Uterus (tissue), 4 donors: Measurements from ENCODE around the gene LCN6. TPM values are rescaled to one million over a fixed set of nuclear protein-coding genes. Genes with fewer than 3 reads are reported as not detected.

Experiments used
- DNase-seq, 2 donors: peaks; one replicate each; pipeline ENCODE4 v3.0.0-alpha.2; 2019 to 2020
- H3K27ac ChIP-seq, 2 donors: fragments of 200-600 bp; sonication (generic); 1 replicate in 1 of 2; 2 replicates in 1 of 2; pipeline ENCODE4 v1.5.1; 2016 to 2018
- H3K27me3 ChIP-seq, 2 donors: fragments of 200-600 bp; sonication (generic); one replicate each; pipeline ENCODE4 v1.5.1; 2018 to 2019; ENCODE audit warnings: control low read depth in 1 of 2
- H3K36me3 ChIP-seq, 2 donors: fragments of 200-600 bp; sonication (generic); one replicate each; pipeline ENCODE4 v1.5.1; 2019; ENCODE audit warnings: control low read depth in 1 of 2
- H3K4me1 ChIP-seq, 2 donors: fragments of 200-600 bp; sonication (generic); one replicate each; pipeline ENCODE4 v1.5.1; 2018 to 2019; ENCODE audit warnings: control low read depth in 1 of 2
- H3K4me3 ChIP-seq, 2 donors: fragments of 200-600 bp; sonication (generic); 1 replicate in 1 of 2; 2 replicates in 1 of 2; pipeline ENCODE4 v1.5.1; 2018 to 2019; ENCODE audit warnings: mild to moderate bottlenecking in 1 of 2
- H3K9me3 ChIP-seq, 2 donors: fragments of 200-600 bp; sonication (generic); one replicate each; pipeline ENCODE4 v1.5.1; 2019; ENCODE audit warnings: control low read depth in 1 of 2
- CTCF ChIP-seq, 4 experiments: fragments of 200-600 bp in 2 of 4; fragments of 450-650 bp in 2 of 4; sonication (generic) in 2 of 4; IDR thresholded peaks; one replicate each; pipeline ENCODE4 v1.5.1; 2016 to 2019; ENCODE audit warnings: antibody characterized with exemption in 4 of 4, mild to moderate bottlenecking in 2 of 4, moderate library complexity in 1 of 4
- POLR2A ChIP-seq, 2 donors: fragments of 450-650 bp; IDR thresholded peaks; one replicate each; pipeline ENCODE4 v1.6.1; 2016; ENCODE audit warnings: antibody characterized with exemption in 2 of 2, mild to moderate bottlenecking in 1 of 2, moderate library complexity in 1 of 2
- intact Hi-C: fragments of 100-400 bp; cut with DNase I; formaldehyde crosslinking; loops from one replicate; pipeline ENCODE4 v1.15.1; 2023; ENCODE audit warnings: low total_unique reads
- total RNA-seq, 4 donors: library from RNA; depleted of rRNA in 3 of 4; stranded (reverse); fragments of >200 nt in 3 of 4; gene quantifications; one replicate each; pipeline versions ENCODE4 v1.1.0 to v1.2.4, GENCODE V29; 2014 to 2023
- donor health status: DM: yes; HTN: yes; CAD: no.

The LCN6 gene
- total RNA-seq, 4 donors from 2014 or later, result 1.2 to 164 (median 89.7) TPM

DNA sequence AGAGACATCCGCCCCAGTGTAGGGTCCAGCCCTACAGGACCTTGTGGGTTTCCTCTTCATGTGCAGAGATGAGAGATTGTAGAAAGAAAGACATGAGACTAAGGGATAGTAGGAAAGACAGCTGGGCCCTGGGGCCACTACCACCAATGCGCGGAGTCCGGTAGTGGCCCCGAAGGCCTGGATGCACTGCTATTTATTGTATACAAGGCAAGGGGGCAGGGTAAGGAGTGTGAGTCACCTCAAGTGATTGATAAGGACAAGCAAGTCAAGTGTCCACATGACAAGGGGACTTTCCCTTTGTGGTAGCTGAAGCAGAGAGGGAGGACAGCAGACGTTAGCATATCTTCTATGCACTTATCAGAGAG, 36.7 kb upstream of the LCN6 start:
- H3K27me3 ChIP-seq, result no peaks in the 10 kb centered on the region
- H3K36me3 ChIP-seq, result no peaks in the 10 kb centered on the region
- TF ChIP-seq POLR2A (IDR thresholded peaks at IDR 0.05) (no peak), CTCF (IDR thresholded peaks at IDR 0.05) (no peak)
- no peak overlapping the region for H3K27ac ChIP-seq
- no peak overlapping the region for H3K4me3 ChIP-seq
- no peaks in the 10 kb centered on the region for H3K9me3 ChIP-seq
- intact Hi-C loops, result loop anchor here (5.0 kb wide), 1 partner anchor 247 kb away; the partner anchor contains the start of gene FUT7
- no peak for DNase-seq
- no peaks in the 10 kb centered on the region for H3K4me1 ChIP-seq

- Histone ChIP-seq H3K36me3 (no peaks in the 10 kb centered on the region), H3K27me3 (no peaks in the 10 kb centered on the region), H3K9me3 (no peaks in the 10 kb centered on the region), H3K4me1 (no peaks in the 10 kb centered on the region), H3K27ac (no peak overlapping the region), H3K4me3 (no peak overlapping the region)
- intact Hi-C loops, result no loop called here
- TF ChIP-seq CTCF (IDR thresholded peaks at IDR 0.05) (peak; percentile 24 to 41 (median 32)), POLR2A (IDR thresholded peaks at IDR 0.05) (no peak)
- no peak for DNase-seq
Observed at GRCh38 chr9:136784249-136784996, 36.1 kb upstream of the LCN6 start.

DNA sequence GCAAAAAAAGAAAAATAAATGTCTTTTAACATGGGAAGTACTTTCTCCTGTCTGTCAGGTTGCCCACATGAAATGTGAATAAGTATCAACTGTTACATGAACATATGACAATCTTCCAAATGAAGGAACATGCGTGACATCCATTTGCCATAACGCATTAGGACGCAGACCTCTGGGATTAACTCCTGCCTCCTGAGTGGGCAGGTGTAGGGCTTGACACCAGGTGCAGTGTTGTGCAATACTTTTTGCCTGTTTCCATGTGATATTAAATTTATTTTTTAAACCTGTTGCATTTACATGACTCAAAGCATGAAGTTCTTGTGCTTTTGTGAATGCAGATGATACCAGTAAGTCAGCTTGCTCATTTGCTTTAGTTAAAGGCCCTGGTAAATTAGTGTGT, 34.1 kb upstream of the LCN6 start:
- no peak for DNase-seq
- no peak for TF ChIP-seq CTCF (IDR thresholded peaks at IDR 0.05)
- no peak for TF ChIP-seq POLR2A (IDR thresholded peaks at IDR 0.05)
- H3K36me3 ChIP-seq, result no peaks in the 10 kb centered on the region
- H3K4me3 ChIP-seq, result no peak overlapping the region
- H3K4me1 ChIP-seq, result no peaks in the 10 kb centered on the region
- no peaks in the 10 kb centered on the region for H3K9me3 ChIP-seq
- intact Hi-C loops, result no loop called here
- H3K27ac ChIP-seq, result no peak overlapping the region
- H3K27me3 ChIP-seq, result no peaks in the 10 kb centered on the region

DNA sequence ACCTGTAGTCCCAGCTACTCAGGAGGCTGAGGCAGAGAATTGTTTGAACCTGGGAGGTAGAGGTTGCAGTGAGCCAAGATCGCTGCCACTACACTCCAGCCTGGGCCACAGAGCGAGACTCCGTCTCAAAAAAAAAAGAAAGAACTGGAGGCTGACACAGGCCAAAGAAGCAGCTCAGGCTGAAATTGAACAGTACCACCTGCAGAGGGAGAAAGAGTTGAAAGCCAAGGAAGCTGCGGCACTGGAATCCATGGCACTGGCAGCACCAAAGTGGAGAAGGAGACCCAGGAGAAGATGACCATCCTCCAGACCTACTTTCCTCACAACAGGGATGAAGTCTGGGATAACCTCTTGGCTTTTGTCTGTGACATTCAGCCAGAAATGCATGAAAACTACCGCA, 31.5 kb upstream of the LCN6 start:
- Histone ChIP-seq H3K4me3 (no peak overlapping the region), H3K27me3 (no peaks in the 10 kb centered on the region), H3K4me1 (no peaks in the 10 kb centered on the region), H3K27ac (no peak overlapping the region), H3K36me3 (no peaks in the 10 kb centered on the region), H3K9me3 (no peaks in the 10 kb centered on the region)
- TF ChIP-seq POLR2A (IDR thresholded peaks at IDR 0.05), result no peak
- no peak for TF ChIP-seq CTCF (IDR thresholded peaks at IDR 0.05)
- intact Hi-C loops, result no loop called here
- no peak for DNase-seq

DNA sequence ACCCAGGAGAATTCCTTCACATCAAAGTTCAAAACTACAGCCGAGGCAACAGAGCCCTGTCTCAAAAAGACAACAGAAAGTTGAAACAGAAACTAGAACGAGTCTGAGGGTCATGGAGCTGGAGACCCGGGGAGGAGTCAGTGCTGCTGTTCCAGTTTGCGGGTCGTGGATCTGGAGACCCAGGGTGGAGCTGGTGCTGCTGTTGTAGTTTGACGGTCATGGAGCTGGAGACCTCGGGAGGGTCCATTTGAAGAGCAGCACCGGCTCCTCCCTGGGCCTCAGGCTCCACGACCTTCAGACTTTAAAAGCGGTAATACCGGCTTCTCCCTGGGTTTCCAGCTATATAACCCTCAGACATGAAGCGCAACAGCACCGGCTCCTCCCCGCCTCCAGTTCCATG, 29.0 kb upstream of the LCN6 start:
- TF ChIP-seq CTCF (IDR thresholded peaks at IDR 0.05), result no peak
- TF ChIP-seq POLR2A (IDR thresholded peaks at IDR 0.05), result no peak
- intact Hi-C loops, result no loop called here
- no peaks in the 10 kb centered on the region for H3K36me3 ChIP-seq
- no peaks in the 10 kb centered on the region for H3K27me3 ChIP-seq
- H3K4me1 ChIP-seq, result no peaks in the 10 kb centered on the region
- H3K27ac ChIP-seq, result no peak overlapping the region
- H3K9me3 ChIP-seq, result no peaks in the 10 kb centered on the region
- no peak for DNase-seq
- no peak overlapping the region for H3K4me3 ChIP-seq
